RCC 7860 (cell line): ENCODE measurements around the gene RPUSD1.

Source experiments
- DNase-seq: peaks from one replicate; pipeline ENCODE4 v3.0.0-alpha.2; 2015; ENCODE audit warnings: low spot score
- FAIRE-seq: peaks from 2 replicates; lab custom pipeline; 2012; peaks lifted over from hg19 to GRCh38; lab: Jason Lieb, UNC

The RPUSD1 gene

DNA sequence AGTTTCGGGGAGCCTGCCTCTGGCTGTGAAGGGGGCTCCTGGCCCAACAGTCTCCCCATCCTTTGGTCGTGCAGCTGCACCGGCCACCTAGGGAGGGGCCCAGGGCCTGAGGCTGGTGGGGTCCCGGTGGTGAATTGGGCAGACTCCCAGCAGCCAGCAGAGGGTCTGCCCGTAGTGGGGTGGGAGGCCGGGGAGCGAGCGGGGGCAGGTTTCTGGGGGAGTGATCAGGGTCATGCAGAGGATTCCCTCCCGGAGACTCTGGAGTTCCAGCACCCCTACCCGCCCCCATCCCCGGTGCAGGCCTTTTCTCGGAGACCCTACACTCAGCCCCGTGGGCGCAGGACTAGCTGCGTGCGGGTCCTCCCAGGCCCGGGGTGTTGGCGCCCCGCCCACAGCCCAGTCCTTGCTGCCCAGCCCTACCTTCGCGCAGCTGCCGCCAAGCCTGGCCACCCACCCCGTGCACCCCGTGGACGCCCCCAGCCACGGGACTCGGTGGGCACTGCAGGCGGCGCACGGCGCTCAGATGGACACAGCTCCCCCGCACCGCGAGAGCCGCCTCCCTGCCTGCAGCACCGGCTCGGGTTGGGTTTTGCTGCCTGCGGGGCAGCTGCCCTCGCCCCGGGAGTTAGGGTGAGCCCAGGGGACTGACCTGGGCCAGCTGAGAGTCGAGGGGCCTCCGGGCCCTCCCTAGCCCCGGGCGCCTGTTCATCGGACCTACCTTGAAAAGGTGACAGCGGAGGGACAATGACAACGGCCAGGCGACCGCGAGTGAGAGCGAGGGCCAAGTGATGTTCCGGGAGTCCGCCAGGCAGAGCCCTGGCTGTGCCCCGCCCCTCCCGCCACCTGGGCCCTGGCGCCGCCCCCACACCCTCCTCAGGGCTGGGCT, 12.0 kb upstream of the RPUSD1 start, which contains the start of gene GNG13:
Gene GNG13 (minus strand): TSS at position 787 of the 886 bp plus-strand sequence. CDS start 1,657 bp downstream, outside the sequence.
- DNase-seq (no peak), FAIRE-seq (no peak)

- no peak for FAIRE-seq
- DNase-seq, result no peak
Measured at GRCh38 chr16:799111-799947, 11.1 kb upstream of the RPUSD1 start.

GRCh38 chr16:798666-799065, 10.5 kb upstream of the RPUSD1 start:
- FAIRE-seq, result no peak

DNA sequence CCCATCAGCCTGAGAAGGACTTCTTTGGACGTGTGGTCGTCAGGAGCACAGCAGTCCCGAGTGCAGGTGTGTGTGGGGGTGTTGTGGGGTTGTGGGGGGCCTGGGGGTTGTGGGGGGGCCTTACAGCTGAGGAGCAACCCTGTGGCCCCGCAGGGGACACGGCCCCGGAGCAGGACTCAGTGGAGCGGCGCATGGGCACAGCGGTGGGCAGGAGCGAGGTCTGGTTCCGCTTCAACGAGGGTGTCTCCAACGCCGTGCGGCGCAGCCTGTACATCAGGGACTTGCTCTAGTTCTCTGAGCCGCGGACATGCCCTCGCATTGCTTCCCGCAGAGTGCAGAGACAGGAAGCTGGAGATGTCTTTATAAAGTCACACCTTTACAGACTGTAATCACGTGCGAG, 9.5 kb upstream of the RPUSD1 start:
- DNase-seq (no peak), FAIRE-seq (no peak)

More at GRCh38 chr16:798666-799065, 10.5 kb upstream of the RPUSD1 start:
- DNase-seq, result no peak

DNA sequence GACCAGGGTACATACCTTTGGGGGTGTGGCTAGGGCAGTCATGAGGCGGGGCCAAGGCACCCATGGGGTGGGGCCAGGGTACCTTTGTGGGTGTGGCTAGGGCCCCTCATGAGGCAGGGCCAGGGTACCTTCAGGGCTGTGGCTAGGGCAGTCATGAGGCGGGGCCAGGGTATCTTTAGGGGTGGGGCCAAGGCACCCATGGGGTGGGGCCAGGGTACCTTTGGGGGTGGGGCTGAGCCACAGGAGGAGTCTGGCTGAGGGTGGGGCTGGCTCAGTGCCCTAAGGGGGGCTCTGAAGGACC, 8.9 kb upstream of the RPUSD1 start:
- no peak for FAIRE-seq
- no peak for DNase-seq

DNA sequence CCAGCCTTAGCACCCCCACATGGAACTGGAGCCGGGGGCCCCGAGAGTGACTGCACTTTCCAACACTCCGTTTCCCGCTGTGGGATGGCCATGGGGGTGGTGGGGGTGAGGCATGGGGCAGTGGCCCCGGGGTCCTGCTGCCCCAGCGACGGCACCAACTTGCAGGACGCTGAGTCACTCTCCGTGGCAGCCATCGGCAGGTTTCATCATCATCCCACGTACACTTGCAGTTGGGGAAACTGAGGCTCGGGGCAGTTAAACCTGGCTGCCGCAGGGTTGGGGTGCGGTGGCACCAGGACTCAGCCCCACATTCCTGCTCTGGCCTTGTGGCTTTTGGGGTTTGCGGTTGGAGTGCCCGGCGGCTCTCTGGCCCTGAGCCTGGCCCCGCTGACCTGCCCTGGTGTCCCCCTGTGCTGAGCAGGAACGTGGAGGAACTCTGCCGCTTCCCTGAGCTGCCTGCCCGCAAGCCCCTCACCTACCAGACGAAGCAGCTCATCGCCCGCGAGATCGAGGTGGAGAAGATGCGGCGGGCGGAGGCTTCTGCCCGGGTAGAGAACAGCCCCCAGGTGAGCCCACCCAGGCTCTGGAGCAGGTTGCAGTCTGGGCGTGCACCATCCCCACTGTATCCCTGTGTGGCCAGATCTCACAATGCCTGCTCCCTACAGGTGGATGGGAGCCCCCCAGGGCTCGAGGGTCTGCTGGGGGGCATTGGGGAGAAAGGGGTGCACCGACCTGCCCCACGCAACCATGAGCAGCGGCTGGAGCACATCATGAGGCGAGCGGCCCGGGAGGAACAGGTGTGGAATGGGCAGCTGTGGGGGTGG, 8.3 kb upstream of the RPUSD1 start:
- DNase-seq, result no peak
- FAIRE-seq, result no peak

- DNase-seq (no peak), FAIRE-seq (no peak)
Measured at GRCh38 chr16:795580-796229, 7.5 kb upstream of the RPUSD1 start.

- DNase-seq (no peak), FAIRE-seq (no peak)
Measured at GRCh38 chr16:794853-795466, 6.8 kb upstream of the RPUSD1 start.

DNA sequence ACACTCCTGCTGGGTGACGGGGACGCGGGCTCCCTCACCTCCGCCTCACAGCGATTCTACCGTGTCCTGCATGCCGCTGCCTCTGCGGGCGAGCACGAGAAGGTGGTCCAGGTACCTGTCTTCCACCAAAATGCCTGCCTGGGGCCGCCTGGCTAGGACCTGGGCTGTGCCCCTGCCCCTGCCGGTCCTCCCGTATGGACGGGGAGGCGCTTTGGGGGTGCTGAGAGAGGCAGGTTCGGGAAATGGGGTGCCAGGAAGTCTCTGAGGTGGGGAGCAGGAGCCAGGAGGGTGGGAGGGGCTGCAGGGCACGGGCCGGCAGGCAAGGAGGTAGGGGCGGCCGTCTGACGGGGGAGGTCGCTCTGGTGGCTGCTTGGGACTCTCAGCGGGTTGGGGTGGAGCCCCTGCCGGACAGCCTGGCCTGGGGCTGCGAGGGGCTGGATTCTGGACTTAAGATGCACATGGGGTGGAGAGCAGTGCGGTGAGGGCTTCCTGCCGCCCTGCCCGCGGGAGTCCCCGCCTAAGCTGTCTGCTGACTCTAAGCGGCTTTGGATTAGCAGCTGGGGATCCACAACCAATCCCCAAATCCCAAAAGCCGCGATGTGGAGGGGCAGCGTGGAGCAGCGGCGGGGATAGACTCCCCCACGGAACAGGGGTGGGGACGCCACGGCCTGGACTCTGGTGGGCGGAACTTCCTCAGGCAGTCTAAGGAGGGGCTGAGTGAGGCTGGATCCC, 6.1 kb upstream of the RPUSD1 start:
- FAIRE-seq (no peak), DNase-seq (no peak)

- FAIRE-seq (no peak), DNase-seq (no peak)
Measured at GRCh38 chr16:793414-793813, 5.2 kb upstream of the RPUSD1 start.

- DNase-seq (no peak), FAIRE-seq (no peak)
Measured at GRCh38 chr16:792221-792995, 4.2 kb upstream of the RPUSD1 start.

DNA sequence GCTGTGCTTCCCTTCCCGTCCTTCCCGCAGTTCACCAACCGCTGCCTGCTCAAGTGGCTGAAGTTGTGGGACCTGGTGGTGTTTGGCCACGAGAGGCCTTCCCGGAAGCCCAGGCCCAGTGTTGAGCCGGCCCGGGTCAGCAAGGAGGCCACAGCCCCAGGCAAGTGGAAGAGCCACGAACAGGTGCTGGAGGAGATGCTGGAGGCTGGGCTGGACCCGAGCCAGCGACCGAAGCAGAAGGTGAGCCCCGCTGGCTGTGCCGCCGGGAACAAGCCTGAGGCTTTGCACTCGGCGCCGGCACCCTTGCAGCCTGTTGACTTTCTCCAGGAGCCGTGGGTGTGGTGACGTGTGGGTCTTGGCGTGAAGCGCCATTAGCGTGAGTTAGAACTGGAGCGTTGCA, 3.0 kb upstream of the RPUSD1 start:
- FAIRE-seq (no peak), DNase-seq (no peak)

DNA sequence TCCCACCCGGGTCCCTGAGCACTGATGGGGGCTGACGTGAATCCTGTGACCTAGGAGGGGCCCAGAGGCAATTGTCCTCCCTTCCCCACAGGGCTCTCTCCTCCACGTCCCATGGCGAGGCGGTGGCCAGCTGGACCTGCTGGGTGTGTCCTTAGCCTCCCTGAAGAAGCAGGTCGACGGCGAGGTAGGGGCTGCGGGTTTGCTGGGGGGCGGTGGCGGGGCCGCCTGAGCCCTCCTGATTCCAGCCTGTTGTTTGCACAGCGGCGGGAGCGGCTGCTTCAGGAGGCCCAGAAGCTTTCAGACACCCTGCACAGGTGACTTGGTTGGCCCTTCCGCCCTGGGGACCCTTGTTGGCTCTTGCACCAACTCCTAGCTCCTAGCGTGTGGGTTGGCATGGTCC, 1.9 kb upstream of the RPUSD1 start:
- FAIRE-seq (no peak), DNase-seq (no peak)

DNA sequence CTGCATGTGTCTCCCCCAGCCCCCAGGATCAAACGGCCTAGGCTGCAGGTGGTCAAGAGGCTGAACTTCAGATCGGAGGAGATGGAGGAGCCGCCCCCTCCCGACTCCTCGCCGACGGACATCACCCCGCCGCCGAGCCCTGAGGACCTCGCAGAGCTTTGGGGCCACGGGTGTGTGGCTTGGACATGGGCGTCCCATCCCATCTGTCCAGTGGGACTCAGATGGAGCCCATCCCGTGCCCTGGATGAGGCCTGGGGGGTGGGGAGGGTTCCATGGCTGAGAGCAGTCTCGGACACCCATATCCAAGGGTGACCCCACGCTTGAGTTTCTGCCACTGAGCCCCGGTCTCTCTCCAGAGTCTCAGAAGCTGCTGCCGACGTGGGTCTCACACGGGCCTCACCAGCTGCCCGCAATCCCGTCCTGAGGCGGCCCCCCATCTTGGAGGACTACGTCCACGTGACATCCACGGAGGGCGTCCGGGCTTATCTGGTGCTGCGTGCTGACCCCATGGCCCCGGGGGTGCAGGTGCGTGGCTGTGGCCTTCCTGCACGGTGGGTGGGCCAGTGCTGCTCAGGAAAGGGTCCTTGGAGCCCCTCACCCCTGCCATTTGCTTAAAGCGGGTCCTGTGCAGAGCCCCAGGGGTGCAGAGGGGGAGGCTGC, 1.1 kb upstream of the RPUSD1 start:
- DNase-seq (no peak), FAIRE-seq (no peak)

DNA sequence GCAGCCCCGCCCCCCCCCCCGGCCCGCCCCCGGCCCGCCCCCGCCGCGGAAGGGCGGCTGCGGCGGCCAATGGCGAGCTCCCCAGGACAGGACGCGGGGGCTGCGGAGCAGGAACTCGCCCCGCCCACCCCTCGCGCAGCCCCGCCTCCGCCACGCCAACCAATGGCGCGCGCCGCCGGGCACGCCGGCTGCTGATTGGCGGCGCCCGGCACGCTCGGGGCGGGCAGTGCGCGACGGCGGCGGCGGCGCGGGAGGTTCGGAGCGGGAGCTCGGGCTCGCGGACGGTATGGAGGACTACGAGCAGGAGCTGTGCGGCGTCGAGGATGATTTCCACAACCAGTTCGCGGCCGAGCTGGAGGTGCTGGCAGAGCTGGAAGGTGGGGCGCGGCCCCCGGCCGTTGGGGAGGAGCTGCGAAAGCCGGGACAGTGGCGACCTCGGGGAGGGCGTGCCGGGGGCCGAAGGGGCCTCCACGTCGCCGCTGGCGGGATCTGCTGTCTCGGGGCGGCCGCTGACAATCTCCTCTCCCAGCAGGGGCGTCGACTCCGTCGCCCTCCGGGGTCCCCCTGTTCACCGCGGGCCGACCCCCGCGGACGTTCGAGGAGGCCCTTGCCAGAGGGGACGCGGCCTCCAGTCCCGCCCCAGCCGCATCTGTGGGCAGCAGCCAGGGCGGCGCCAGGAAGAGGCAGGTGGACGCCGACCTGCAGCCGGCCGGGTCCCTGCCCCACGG, 382 bp upstream of the RPUSD1 start, which contains the start of gene CHTF18:
Gene CHTF18 (plus strand): TSS at position 222 of the 728 bp plus-strand sequence. CDS start 65 bp downstream, at position 287.
- peak; percentile 73 for DNase-seq
- no peak for FAIRE-seq

GRCh38 chr16:787321-787966, 737 bp downstream of the RPUSD1 start:
- FAIRE-seq (no peak), DNase-seq (no peak)
